GM18507 (cell line): ENCODE results near the gene HINT2.

Experiments used
- DNase-seq: peaks from one replicate; pipeline ENCODE4 v3.0.0; 2011; ENCODE audit warnings: low read depth; ENCODE audit not compliant: insufficient read length; ENCODE audit errors: extremely low spot score
- FAIRE-seq: peaks from 2 replicates; lab custom pipeline; 2011; peaks lifted over from hg19 to GRCh38; lab: Jason Lieb, UNC

HINT2 gene

GRCh38 chr9:35814841-35815543 lies at the start of gene HINT2:
TSS of gene HINT2 (minus strand) at chr9:35815042. CDS start at chr9:35814979, 63 bp downstream.
- FAIRE-seq (peak; percentile 99), DNase-seq (peak; percentile 95)

DNA sequence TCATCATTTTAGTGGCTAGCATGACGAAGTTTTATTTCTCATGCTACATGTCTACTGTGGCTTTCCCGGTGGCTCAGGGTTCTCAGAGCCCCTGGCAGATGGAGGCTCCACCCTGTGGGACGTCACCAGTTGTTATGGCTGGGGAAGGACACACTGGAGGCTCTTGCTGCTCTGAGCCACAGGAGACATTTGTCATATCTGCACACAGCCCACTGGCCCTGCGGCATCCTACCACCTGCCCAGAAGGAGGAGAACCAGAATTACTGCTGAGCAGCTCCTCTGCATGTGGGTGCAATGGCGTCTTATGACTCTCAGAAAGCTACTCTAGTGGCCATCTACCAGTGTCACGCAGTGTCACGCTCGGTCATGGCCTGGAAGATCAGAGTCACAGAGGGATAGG lies 48.7 kb upstream of the HINT2 start:
- no peak for DNase-seq
- FAIRE-seq: no peak

GRCh38 chr9:35862328-35862727 lies 47.5 kb upstream of the HINT2 start:
- no peak for FAIRE-seq
- DNase-seq: no peak

GRCh38 chr9:35861161-35861897 lies 46.5 kb upstream of the HINT2 start:
- FAIRE-seq: no peak
- no peak for DNase-seq

GRCh38 chr9:35859990-35860339 lies 45.1 kb upstream of the HINT2 start:
- no peak for FAIRE-seq
- no peak for DNase-seq

- no peak for DNase-seq
- no peak for FAIRE-seq
These were observed 44.6 kb upstream of the HINT2 start for GRCh38 chr9:35859310-35859989.

DNA sequence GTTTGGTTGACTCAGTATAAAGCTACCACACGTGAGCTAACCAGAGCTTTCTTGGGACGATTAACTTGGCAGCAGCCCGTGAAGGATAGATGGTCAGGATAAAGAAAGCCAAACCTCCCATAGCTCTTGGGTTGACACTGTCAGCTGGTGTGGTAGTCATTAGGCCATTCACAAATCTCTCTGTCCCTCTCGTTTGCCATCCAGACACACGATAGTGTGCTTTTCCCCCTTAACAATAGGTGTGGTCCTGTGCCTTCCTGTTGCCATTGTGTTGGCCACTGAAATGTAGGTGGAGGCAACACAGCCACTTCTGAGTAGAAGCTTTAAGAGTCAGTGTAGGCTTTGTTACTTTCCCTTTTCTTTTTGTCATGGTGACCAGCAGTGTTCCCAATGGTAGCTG lies 43.6 kb upstream of the HINT2 start:
- DNase-seq: no peak
- no peak for FAIRE-seq

DNA sequence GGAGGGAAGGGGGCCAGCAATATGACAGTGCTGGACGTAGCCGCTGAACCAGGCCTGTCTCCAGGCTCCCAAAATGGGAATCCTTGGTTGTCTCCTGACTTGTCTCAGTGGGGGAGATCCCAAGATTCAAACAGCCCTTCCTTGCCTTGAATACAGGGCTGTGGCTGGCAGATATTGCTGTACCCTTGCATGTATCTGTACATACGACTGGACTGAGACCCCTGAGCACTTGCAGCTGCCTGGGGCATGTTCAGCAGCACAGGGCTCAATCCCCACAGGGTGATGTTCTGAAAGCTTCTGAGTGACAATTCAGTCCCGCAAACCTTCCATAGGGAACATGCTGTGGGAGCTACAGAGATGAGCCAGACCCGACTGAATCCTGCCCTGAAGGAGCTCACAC lies 42.0 kb upstream of the HINT2 start:
- FAIRE-seq (no peak), DNase-seq (no peak)

DNA sequence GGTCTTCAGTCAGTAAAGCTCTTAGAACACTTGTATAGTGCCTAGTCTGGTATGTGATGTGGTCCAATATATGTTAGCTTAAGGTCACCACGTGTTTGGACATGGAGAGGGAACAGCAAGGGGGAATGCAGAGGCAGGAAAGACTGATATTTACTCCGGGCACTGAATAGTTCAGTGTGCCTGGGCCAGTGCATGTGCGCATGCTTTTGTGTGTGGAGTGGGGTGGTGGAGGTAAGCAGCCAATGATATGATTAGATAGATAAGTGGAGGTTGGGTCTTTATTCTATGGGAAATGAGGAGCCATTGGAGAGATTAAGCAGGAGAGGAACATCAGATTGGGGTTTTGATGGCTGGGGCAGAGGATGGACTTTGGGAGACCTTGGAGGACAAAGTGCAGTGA lies 41.4 kb upstream of the HINT2 start:
- DNase-seq: no peak
- no peak for FAIRE-seq

- DNase-seq (no peak), FAIRE-seq (no peak)
These were observed 39.4 kb upstream of the HINT2 start for GRCh38 chr9:35854091-35854762.

DNA sequence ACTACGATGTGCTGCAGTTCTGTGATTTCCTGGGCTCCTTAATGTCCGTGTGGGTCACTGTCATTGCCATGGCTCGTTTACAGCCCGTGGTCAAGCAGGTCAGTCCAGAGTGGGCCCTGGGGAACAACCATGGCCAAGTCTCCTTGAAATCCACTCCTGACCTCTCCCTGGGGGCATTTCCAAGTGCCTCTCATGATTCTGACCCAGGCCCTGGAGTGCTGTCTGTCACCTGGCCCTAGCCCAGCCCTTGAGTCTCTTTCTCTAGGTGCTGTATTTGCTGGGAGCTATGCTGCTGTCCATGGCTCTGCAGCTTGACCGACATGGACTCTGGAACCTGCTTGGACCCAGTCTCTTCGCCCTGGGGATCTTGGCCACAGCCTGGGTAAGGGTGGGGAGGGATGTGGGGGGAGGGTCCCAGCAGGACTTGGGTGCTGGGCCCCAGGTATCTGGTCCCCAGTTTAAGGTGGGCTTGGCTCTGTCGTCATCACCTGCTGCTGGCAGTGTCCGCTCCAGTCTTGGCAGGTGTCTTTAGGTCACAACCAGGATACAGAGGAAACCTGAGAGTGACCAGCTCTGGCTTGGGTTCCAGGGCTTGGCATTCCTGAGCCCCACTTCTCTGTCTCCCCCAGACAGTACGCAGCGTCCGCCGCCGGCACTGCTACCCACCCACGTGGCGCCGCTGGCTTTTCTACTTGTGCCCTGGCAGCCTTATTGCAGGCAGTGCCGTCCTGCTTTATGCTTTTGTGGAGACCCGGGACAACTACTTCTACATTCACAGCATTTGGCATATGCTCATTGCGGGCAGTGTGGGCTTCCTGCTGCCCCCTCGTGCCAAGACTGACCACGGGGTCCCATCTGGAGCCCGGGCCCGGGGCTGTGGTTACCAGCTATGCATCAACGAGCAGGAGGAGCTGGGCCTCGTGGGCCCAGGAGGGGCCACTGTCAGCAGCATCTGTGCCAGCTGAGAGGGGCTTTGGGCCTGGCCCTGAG lies 38.3 kb upstream of the HINT2 start:
- DNase-seq: no peak
- no peak for FAIRE-seq

GRCh38 chr9:35852267-35852815 lies 37.5 kb upstream of the HINT2 start:
- FAIRE-seq (no peak), DNase-seq (no peak)

- DNase-seq: peak; percentile 42
- FAIRE-seq: peak; percentile 95
These were observed 33.1 kb upstream of the HINT2 start for GRCh38 chr9:35847792-35848572.

GRCh38 chr9:35845824-35846771 lies 31.3 kb upstream of the HINT2 start:
- no peak for DNase-seq
- FAIRE-seq: no peak

GRCh38 chr9:35844628-35845270 lies 29.9 kb upstream of the HINT2 start:
- FAIRE-seq: peak; percentile 79
- DNase-seq: no peak

GRCh38 chr9:35842795-35843194 lies 28.0 kb upstream of the HINT2 start:
- DNase-seq (peak; percentile 42), FAIRE-seq (peak; percentile 92)
